Esophagus squamous epithelium (tissue), 5 donors: ENCODE results near the gene PTPN14. TPM values are rescaled to one million over a fixed set of nuclear protein-coding genes. Genes with fewer than 3 reads are reported as not detected.

ENCODE experiments used
- DNase-seq: peaks from one replicate; lab custom pipeline; 2025; lab: John Stamatoyannopoulos, UW
- H3K27ac ChIP-seq, 4 donors: fragments of 200-600 bp; sonication (generic); one replicate each; pipeline ENCODE4 v1.5.1; 2016 to 2019; ENCODE audit warnings: mild to moderate bottlenecking in 1 of 4
- H3K27me3 ChIP-seq, 4 donors: fragments of 200-600 bp; sonication (generic); 1 replicate in 3 of 4; 2 replicates in 1 of 4; pipeline versions ENCODE4 v1.5.1 to v1.6.0; 2017 to 2021; ENCODE audit warnings: antibody characterized with exemption in 1 of 4
- H3K36me3 ChIP-seq, 3 donors: fragments of 200-600 bp; sonication (generic); one replicate each; pipeline ENCODE4 v1.5.1; 2016 to 2019
- H3K4me1 ChIP-seq, 3 donors: fragments of 200-600 bp; sonication (generic); one replicate each; pipeline ENCODE4 v1.5.1; 2017 to 2019
- H3K4me3 ChIP-seq, 4 donors: fragments of 200-600 bp; sonication (generic); 1 replicate in 3 of 4; 2 replicates in 1 of 4; pipeline ENCODE4 v1.5.1; 2016 to 2019; ENCODE audit warnings: mild to moderate bottlenecking in 2 of 4, moderate library complexity in 1 of 4
- H3K9me3 ChIP-seq, 3 donors: fragments of 200-600 bp; sonication (generic); one replicate each; pipeline ENCODE4 v1.5.1; 2016 to 2019
- POLR2A ChIP-seq, 4 donors: fragments of 450-650 bp; IDR thresholded peaks; one replicate each; pipeline ENCODE4 v1.6.1; 2017; ENCODE audit warnings: antibody characterized with exemption in 4 of 4, mild to moderate bottlenecking in 4 of 4, moderate library complexity in 3 of 4
- WGBS, 2 donors: methylation state at CpG; one replicate each; pipeline ENCODE4 v1.1.5; 2018; 5-methylcytosine and 5-hydroxymethylcytosine counted together
- intact Hi-C: fragments of 100-400 bp; cut with DNase I; formaldehyde crosslinking; loops from one replicate; pipeline ENCODE4 v1.15.0; 2022
- total RNA-seq, 4 donors: library from RNA; depleted of rRNA; stranded (reverse); fragments of >200 nt; gene quantifications; one replicate each; pipeline ENCODE4 v1.1.0, GENCODE V29; 2016
- TF ChIP-seq, protein P1 (sequence below), 6 experiments: fragments of 450-650 bp in 4 of 6; fragments of 200-600 bp in 2 of 6; sonication (generic) in 2 of 6; IDR thresholded peaks; one replicate each; pipeline ENCODE4 v1.5.1; 2016 to 2019; ENCODE audit warnings: antibody characterized with exemption in 6 of 6, mild to moderate bottlenecking in 4 of 6, moderate library complexity in 4 of 6
- donor health status: DM: yes; HTN: yes; CAD: no.

The PTPN14 gene
- total RNA-seq, 4 donors from 2014 or later, result 14.4 to 28.8 (median 15.7) TPM

DNA sequence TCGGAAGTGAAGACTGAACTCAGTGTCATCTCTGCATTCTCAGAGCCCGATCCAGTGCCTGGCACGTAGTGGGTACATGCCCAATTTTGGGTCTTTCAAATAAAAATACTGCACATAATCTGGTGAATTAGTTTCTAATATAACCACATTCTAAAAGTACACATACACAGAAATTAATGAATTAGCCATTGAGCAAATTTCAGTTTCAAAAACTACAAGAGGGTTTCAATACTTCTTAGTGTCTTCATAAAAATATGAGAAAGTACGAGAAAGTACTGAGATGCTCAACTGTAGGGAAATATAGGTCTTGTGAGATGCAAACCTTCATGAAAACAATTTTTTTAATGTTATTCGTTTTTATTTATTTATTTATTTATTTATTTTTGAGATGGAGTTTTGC, 183.6 kb downstream of the PTPN14 start:
- no peaks in the 10 kb centered on the region for H3K4me1 ChIP-seq
- no peaks in the 10 kb centered on the region for H3K9me3 ChIP-seq
- H3K27ac ChIP-seq, result no peak overlapping the region
- no peaks in the 10 kb centered on the region for H3K27me3 ChIP-seq
- H3K4me3 ChIP-seq, result no peak overlapping the region
- DNase-seq, result no peak
- WGBS, 2 donors, result 87 to 89% methylated on average over 5 of the region's 5 CpGs
- peaks cover 0 to 82% (median 5%) of the 10 kb centered on the region in 3 donors for H3K36me3 ChIP-seq
- intact Hi-C loops, result no loop called here
- no peak for TF ChIP-seq POLR2A (IDR thresholded peaks at IDR 0.05)
- TF ChIP-seq, protein P1, sequence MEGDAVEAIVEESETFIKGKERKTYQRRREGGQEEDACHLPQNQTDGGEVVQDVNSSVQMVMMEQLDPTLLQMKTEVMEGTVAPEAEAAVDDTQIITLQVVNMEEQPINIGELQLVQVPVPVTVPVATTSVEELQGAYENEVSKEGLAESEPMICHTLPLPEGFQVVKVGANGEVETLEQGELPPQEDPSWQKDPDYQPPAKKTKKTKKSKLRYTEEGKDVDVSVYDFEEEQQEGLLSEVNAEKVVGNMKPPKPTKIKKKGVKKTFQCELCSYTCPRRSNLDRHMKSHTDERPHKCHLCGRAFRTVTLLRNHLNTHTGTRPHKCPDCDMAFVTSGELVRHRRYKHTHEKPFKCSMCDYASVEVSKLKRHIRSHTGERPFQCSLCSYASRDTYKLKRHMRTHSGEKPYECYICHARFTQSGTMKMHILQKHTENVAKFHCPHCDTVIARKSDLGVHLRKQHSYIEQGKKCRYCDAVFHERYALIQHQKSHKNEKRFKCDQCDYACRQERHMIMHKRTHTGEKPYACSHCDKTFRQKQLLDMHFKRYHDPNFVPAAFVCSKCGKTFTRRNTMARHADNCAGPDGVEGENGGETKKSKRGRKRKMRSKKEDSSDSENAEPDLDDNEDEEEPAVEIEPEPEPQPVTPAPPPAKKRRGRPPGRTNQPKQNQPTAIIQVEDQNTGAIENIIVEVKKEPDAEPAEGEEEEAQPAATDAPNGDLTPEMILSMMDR (IDR thresholded peaks at IDR 0.05), result no peak

DNA sequence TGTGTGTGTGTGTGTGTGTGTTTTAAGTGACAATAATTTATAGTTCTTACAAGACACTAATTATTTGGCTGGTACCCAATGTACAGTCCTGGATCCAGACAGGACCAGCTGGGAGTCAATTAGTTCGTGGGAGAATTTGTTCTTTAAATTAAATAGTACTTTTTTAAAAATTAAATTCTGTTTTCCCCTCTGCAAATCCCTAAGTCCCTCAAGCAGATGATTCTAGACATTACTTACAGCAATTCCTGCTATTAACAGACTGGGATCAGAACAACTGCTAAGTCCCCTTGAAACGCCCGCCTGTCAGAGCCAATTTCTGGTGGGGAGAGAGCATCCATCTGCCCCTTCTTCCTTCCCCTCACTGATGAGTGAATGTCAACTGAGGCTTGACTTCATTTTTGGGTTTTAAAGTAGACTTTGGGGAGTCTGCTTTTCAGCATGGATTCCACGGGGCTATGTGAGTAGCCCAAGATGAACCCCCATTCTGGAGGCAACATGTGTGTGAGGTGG, 186.6 kb downstream of the PTPN14 start:
- intact Hi-C loops, result no loop called here
- Histone ChIP-seq H3K4me3 (no peak overlapping the region), H3K4me1 (no peaks in the 10 kb centered on the region), H3K36me3 (peaks cover 0 to 82% (median 3%) of the 10 kb centered on the region in 3 donors), H3K9me3 (no peaks in the 10 kb centered on the region), H3K27me3 (no peaks in the 10 kb centered on the region), H3K27ac (no peak overlapping the region)
- no peak for DNase-seq
- TF ChIP-seq, protein P1 (IDR thresholded peaks at IDR 0.05), result no peak
- no peak for TF ChIP-seq POLR2A (IDR thresholded peaks at IDR 0.05)
- WGBS, 2 donors, result 70 to 77% methylated on average over 4 of the region's 4 CpGs

DNA sequence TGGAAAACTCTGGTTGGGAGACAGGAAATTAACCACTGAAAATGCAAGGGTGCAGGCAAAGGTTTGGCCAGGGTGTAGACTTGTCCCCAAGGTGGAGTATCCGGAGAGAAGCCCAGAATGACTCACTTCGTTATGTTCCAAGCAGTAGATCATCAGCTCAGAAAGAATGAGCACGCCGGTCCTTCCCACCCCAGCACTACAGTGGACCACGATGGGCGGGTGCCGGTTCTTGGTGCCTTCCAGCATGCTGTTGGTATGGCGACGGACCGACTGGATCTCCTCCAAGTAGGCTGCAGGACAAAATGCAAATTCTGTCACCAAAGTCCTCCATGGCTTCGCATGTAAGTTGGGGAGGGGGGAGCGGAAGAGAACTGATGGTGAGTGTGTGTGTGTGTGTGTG, 187.0 kb downstream of the PTPN14 start:
- TF ChIP-seq, protein P1 (IDR thresholded peaks at IDR 0.05), result no peak
- no peak for TF ChIP-seq POLR2A (IDR thresholded peaks at IDR 0.05)
- H3K36me3 ChIP-seq, result peaks cover 0 to 82% (median 3%) of the 10 kb centered on the region in 3 donors

DNA sequence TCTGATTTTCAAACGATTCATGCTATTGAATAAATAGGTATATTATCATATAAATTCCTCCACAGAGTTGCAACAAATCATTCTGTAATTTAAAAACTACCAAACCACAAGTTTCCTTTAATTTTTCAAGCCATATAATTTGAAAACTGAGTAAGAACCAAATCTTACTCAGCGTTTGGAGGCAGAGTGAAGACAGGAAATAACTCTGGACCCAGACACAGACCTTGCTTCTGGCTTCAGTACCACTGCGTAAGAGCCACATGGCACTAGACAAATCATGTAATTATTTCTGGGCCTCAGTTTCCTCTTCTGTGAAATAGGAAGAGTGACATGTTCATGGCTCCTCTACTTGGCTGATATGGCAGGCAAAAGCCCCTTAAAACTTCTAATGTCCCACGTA, 188.0 kb downstream of the PTPN14 start:
- 67 to 76% methylated on average over 4 of the region's 4 CpGs for WGBS, 2 donors
- H3K9me3 ChIP-seq, result no peaks in the 10 kb centered on the region
- H3K27ac ChIP-seq, result no peak overlapping the region

More for the DNA sequence above, 187.0 kb downstream of the PTPN14 start:
- no peak overlapping the region for H3K27ac ChIP-seq
- H3K27me3 ChIP-seq, result no peaks in the 10 kb centered on the region
- H3K4me3 ChIP-seq, result no peak overlapping the region
- no peaks in the 10 kb centered on the region for H3K9me3 ChIP-seq
- no peak for DNase-seq
- no peaks in the 10 kb centered on the region for H3K4me1 ChIP-seq
- intact Hi-C loops, result no loop called here
- WGBS, 2 donors, result 51 to 91% methylated on average over 5 to 7 of the region's 12 CpGs

DNA sequence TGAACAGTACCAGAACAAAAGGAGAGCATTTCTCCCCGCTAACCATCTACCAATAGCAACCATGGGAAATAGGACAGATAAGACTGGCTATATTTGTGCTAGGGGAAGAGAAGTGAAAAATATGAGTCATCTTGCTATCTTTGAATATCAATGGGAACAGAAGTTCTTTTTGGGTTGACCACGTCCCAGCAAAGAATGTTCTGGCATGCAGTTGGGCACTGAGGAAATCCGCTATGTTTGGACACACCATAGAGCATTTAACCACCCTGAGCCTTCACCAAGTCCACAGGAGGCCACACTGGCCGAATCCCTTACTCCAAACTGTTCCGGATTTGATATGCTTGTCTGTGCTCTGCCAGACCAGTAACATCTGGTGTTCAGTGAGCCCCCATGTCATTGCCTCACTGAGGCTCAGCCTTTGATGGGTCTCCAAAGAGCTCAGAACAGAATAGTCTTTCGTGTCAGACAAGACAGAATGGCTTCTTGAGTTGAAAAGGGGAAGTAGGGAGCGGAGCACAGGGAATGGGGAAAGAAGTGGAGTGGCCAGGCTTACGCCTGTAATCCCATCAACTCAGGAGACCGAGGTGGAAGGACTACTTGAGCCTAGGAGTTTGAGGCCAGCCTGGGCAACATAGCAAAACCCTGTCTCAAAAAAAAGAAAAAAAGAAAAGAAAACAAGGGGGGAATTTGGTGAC, 189.1 kb downstream of the PTPN14 start:
- peak overlapping the region in 2 of 4 donors; percentile 40 to 53 for H3K27ac ChIP-seq
- no peaks in the 10 kb centered on the region for H3K9me3 ChIP-seq
- no peaks in the 10 kb centered on the region for H3K27me3 ChIP-seq
- 72 to 87% methylated on average over 6 to 9 of the region's 9 CpGs for WGBS, 2 donors
- no peaks in the 10 kb centered on the region for H3K4me1 ChIP-seq
- no peak for DNase-seq
- intact Hi-C loops, result no loop called here
- H3K4me3 ChIP-seq, result no peak overlapping the region
- H3K36me3 ChIP-seq, result peaks cover 0 to 83% (median 8%) of the 10 kb centered on the region in 3 donors
- no peak for TF ChIP-seq POLR2A (IDR thresholded peaks at IDR 0.05)
- TF ChIP-seq, protein P1 (IDR thresholded peaks at IDR 0.05), result no peak

More for the DNA sequence above, 188.0 kb downstream of the PTPN14 start:
- H3K4me3 ChIP-seq, result no peak overlapping the region
- intact Hi-C loops, result no loop called here
- no peaks in the 10 kb centered on the region for H3K27me3 ChIP-seq
- no peaks in the 10 kb centered on the region for H3K4me1 ChIP-seq
- peaks cover 0 to 83% (median 3%) of the 10 kb centered on the region in 3 donors for H3K36me3 ChIP-seq
- no peak for TF ChIP-seq POLR2A (IDR thresholded peaks at IDR 0.05)
- TF ChIP-seq, protein P1 (IDR thresholded peaks at IDR 0.05), result no peak
- DNase-seq, result no peak
